ENCODE measurements around the gene USP46. TPM values are rescaled to one million over a fixed set of nuclear protein-coding genes. Genes with fewer than 3 reads are reported as not detected.

Gene USP46
- polyA plus RNA-seq, 3 donors = 29.1 to 35.6 (median 33.3) TPM

- no peak for DNase-seq (ENCODE audit: extremely low read depth in 1 of 11, low read depth in 9 of 11, low spot score in 4 of 11)
These were observed 70.1 kb downstream of the USP46 start for GRCh38 chr4:52588771-52589591.

- DNase-seq (ENCODE audit: extremely low read depth in 1 of 11, low read depth in 9 of 11, low spot score in 4 of 11) = peak in 1 of 11 donors; percentile 13
These were observed 71.0 kb downstream of the USP46 start for GRCh38 chr4:52588097-52588496.

GRCh38 chr4:52586069-52586468 is 73.0 kb downstream of the USP46 start:
- no peak for DNase-seq (ENCODE audit: extremely low read depth in 1 of 11, low read depth in 9 of 11, low spot score in 4 of 11)

DNA sequence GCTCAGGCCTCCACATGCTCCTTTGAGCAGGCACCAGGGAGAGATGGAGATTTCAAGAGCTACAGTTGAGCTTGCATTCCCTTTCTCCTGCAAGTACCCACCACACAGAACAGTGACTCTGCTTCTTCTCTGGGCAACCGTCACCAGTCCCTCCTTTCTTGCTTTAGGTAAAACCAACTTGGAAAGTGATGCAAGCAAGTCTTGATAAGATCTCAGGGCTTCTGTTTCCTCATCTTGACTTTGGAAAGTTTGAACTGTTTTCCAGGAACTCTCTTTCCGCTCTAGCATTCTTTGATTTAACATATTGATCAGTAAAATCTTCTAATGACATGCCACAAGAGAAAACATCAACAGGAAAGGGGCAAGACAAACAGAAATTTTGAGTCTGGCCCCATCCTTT is 73.7 kb downstream of the USP46 start:
- no peak for DNase-seq (ENCODE audit: extremely low read depth in 1 of 11, low read depth in 9 of 11, low spot score in 4 of 11)

GRCh38 chr4:52579602-52580272 is 79.4 kb downstream of the USP46 start:
- no peak for DNase-seq (ENCODE audit: extremely low read depth in 1 of 11, low read depth in 9 of 11, low spot score in 4 of 11)

- no peak for DNase-seq (ENCODE audit: extremely low read depth in 1 of 11, low read depth in 9 of 11, low spot score in 4 of 11)
These were observed 80.2 kb downstream of the USP46 start for GRCh38 chr4:52578951-52579350.

GRCh38 chr4:52577624-52577962 is 81.5 kb downstream of the USP46 start:
- DNase-seq (ENCODE audit: extremely low read depth in 1 of 11, low read depth in 9 of 11, low spot score in 4 of 11) = no peak

DNA sequence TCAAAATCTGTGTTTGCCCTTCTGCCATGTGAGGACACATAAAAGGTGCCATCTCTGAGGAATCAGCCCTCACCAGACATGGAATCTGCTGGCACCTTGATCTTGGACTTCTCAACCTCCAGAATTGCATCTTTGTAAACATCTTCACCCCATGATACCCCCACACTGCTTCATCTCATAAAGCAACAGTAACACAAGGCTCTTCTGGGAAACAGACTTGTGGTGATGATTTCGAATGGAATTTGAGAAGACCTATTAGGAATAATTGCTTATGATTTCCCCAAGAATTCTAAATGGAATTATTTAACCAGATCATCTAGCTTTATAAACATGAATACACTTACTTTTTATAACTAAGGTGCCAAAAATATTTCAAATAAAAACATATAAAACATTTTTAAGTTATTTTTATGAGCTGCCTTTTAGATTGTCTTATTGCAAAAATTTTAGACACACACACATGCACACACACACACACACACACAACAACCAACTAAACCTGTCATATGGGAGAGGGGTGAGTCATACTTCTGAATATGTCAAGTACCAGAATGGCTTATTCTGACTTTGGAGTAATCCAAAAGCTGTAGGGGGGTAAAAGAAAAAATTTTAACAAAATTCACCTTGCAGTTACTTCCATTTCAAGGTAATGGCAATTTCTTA is 82.0 kb downstream of the USP46 start:
- no peak for DNase-seq (ENCODE audit: extremely low read depth in 1 of 11, low read depth in 9 of 11, low spot score in 4 of 11)

DNA sequence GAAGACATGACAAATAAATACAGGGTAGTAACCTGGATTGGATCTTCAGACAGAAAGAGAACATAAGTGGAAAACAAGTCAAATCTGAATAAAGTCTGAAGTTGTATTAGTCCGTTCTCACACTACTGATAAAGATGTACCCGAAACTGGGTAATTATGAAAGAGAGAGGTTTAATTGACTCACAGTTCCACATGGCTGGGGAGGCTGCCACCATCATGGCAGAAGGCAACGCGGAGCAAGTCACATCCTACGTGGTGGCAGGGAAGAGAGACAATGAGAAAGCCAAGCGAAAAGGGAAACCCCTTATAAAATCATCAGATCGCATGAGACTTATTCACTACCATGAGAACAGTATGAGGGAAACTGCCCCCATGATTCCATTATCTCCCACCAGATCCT is 82.8 kb downstream of the USP46 start:
- no peak for DNase-seq (ENCODE audit: extremely low read depth in 1 of 11, low read depth in 9 of 11, low spot score in 4 of 11)

DNA sequence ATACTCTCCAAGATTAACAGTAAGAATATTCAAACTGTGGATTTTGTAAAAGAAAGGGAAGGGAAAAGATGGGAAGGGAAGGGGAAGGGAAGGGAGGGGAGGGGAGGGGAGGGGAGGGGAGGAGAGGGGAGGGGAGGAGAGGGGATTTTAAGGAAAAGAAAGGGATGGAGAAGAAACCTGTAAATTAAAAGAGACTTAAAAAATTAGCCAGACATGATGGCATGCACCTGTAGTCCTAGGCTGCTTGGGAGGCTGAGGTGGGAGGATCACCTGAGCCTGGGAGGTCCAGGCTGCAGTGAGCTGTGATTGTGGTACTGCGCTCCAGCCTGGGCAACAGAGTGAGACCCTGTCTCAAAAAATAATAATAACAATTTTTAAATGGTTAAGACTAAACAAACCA is 83.7 kb downstream of the USP46 start:
- DNase-seq (ENCODE audit: extremely low read depth in 1 of 11, low read depth in 9 of 11, low spot score in 4 of 11) = no peak

DNA sequence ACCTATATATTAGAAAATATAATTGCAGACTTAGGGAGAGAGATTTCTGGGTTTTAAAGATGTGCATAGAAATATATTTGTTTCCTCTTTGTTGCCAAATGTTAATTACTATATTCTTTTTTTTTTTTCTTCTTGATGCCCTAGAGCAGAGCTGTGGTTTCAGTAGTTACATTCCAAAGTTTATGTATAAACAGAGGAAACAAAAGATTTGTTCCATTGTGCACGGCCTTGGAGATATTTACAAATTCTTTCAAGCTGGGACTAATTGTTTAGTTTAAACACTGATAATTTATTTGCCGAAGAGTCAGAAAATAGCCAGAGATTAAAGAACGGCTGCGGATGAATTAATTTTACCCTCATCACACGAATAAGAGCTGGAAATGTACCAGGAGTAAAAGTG is 85.1 kb downstream of the USP46 start:
- no peak for DNase-seq (ENCODE audit: extremely low read depth in 1 of 11, low read depth in 9 of 11, low spot score in 4 of 11)

DNA sequence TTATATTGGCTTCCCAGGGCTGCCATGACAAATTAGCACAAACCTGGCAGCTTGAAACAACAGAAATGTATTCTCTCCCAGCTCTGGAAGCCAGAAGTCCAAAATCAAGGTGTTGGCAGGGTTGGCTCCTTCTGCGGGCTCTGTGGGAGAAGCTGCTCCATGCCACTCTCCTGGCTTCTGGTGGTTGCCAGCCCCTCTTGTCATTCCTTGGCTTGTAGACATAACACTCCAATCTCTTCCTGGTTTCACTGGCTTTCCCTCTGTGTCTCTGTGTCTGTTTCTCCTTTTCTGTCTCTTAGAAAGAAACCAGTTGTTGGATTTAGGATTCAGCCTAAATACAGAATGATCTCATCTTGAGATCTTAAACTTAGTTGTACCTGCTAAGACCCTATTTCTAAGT is 85.5 kb downstream of the USP46 start:
- no peak for DNase-seq (ENCODE audit: extremely low read depth in 1 of 11, low read depth in 9 of 11, low spot score in 4 of 11)

GRCh38 chr4:52572936-52573485 is 86.1 kb downstream of the USP46 start:
- DNase-seq (ENCODE audit: extremely low read depth in 1 of 11, low read depth in 9 of 11, low spot score in 4 of 11) = no peak

DNA sequence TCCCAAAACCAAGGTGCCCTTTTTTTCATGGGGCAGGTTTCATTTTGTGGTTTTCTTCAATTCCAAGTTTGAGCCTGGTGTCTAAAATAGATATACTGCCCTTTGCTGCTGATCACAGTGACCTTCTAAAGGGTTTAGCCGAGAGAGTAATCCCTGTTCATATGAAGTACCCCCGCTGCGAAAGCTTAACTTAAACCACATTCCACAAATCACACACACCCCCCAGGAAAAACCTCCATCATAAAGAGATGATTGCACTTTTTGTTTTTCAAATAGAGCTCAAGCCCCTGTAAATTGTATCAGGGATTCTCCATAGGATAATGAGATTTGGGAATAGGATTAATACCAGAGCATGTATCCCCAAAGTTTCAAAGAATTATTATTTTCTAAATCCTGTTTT is 90.8 kb downstream of the USP46 start:
- no peak for DNase-seq (ENCODE audit: extremely low read depth in 1 of 11, low read depth in 9 of 11, low spot score in 4 of 11)

GRCh38 chr4:52566136-52567031 is 92.7 kb downstream of the USP46 start:
- no peak for DNase-seq (ENCODE audit: extremely low read depth in 1 of 11, low read depth in 9 of 11, low spot score in 4 of 11)

- DNase-seq (ENCODE audit: extremely low read depth in 1 of 11, low read depth in 9 of 11, low spot score in 4 of 11) = no peak
These were observed 98.2 kb downstream of the USP46 start for GRCh38 chr4:52560844-52561280.

GRCh38 chr4:52555356-52555716 is 103.8 kb downstream of the USP46 start:
- no peak for DNase-seq (ENCODE audit: extremely low read depth in 1 of 11, low read depth in 9 of 11, low spot score in 4 of 11)

GRCh38 chr4:52554612-52555355 is 104.3 kb downstream of the USP46 start:
- no peak for DNase-seq (ENCODE audit: extremely low read depth in 1 of 11, low read depth in 9 of 11, low spot score in 4 of 11)

Measured in renal cortex interstitium (tissue), 11 donors.